Vagina (tissue), 2 donors: Measurements from ENCODE around the gene POMC. TPM values are rescaled to one million over a fixed set of nuclear protein-coding genes. Genes with fewer than 3 reads are reported as not detected.

Experiments
- DNase-seq, 2 donors: peaks; one replicate each; pipeline ENCODE4 v3.0.0-alpha.2; 2017; ENCODE audit errors: extremely low spot score in 2 of 2
- H3K27ac ChIP-seq: fragments of 200-600 bp; sonication (generic); one replicate; pipeline ENCODE4 v1.5.1; 2019
- H3K27me3 ChIP-seq: fragments of 200-600 bp; sonication (generic); one replicate; pipeline ENCODE4 v1.5.1; 2019
- H3K36me3 ChIP-seq, 2 donors: fragments of 200-600 bp; sonication (generic); one replicate each; pipeline ENCODE4 v1.5.1; 2017 to 2019
- H3K4me1 ChIP-seq: fragments of 200-600 bp; sonication (generic); one replicate; pipeline ENCODE4 v1.5.1; 2019
- H3K4me3 ChIP-seq, 2 donors: fragments of 200-600 bp; sonication (generic); 1 replicate in 1 of 2; 2 replicates in 1 of 2; pipeline ENCODE4 v1.5.1; 2016 to 2019
- H3K9me3 ChIP-seq: fragments of 200-600 bp; sonication (generic); one replicate; pipeline ENCODE4 v1.5.1; 2019
- CTCF ChIP-seq, 3 experiments: fragments of 450-650 bp in 2 of 3; fragments of 200-600 bp in 1 of 3; sonication (generic) in 1 of 3; IDR thresholded peaks; one replicate each; pipeline ENCODE4 v1.5.1; 2017 to 2019; ENCODE audit warnings: antibody characterized with exemption in 3 of 3, mild to moderate bottlenecking in 2 of 3, moderate library complexity in 2 of 3
- POLR2A ChIP-seq, 2 donors: fragments of 450-650 bp; IDR thresholded peaks; one replicate each; pipeline ENCODE4 v1.6.1; 2017; ENCODE audit warnings: antibody characterized with exemption in 2 of 2, mild to moderate bottlenecking in 2 of 2, moderate library complexity in 2 of 2
- POLR2AphosphoS5 ChIP-seq, 2 donors: sonication (generic); formaldehyde crosslinking; IDR thresholded peaks; one replicate each; pipeline ENCODE4 v1.9.0; 2017; ENCODE audit warnings: antibody characterized with exemption in 2 of 2, mild to moderate bottlenecking in 2 of 2, low read depth in 1 of 2; ENCODE audit not compliant: insufficient read depth in 1 of 2
- intact Hi-C: fragments of 100-400 bp; cut with DNase I; formaldehyde crosslinking; loops from one replicate; pipeline ENCODE4 v1.15.1; 2023
- total RNA-seq: library from RNA; depleted of rRNA; stranded (reverse); fragments of >200 nt; gene quantifications from one replicate; pipeline ENCODE4 v1.2.3, GENCODE V29; 2016

Gene POMC
- total RNA-seq, 1 donor from 2014 or later: 2.5 TPM

GRCh38 chr2:25198576-25198975 is 30.2 kb upstream of the POMC start:
- no peak overlapping the region for H3K27ac ChIP-seq
- intact Hi-C loops: no loop called here
- H3K9me3 ChIP-seq: no peaks in the 10 kb centered on the region
- DNase-seq: no peak
- no peaks in the 10 kb centered on the region for H3K36me3 ChIP-seq
- TF ChIP-seq CTCF (IDR thresholded peaks at IDR 0.05) (no peak), POLR2AphosphoS5 (IDR thresholded peaks at IDR 0.05; ENCODE audit: insufficient read depth in 1 of 2, low read depth in 1 of 2) (no peak), POLR2A (IDR thresholded peaks at IDR 0.05) (no peak)
- no peak overlapping the region for H3K4me3 ChIP-seq
- no peaks in the 10 kb centered on the region for H3K4me1 ChIP-seq
- no peaks in the 10 kb centered on the region for H3K27me3 ChIP-seq

GRCh38 chr2:25198209-25198525 is 29.8 kb upstream of the POMC start:
- H3K27me3 ChIP-seq: no peaks in the 10 kb centered on the region
- DNase-seq: no peak
- H3K36me3 ChIP-seq: no peaks in the 10 kb centered on the region
- no peak overlapping the region for H3K4me3 ChIP-seq
- TF ChIP-seq CTCF (IDR thresholded peaks at IDR 0.05) (no peak), POLR2AphosphoS5 (IDR thresholded peaks at IDR 0.05; ENCODE audit: insufficient read depth in 1 of 2, low read depth in 1 of 2) (no peak), POLR2A (IDR thresholded peaks at IDR 0.05) (no peak)
- intact Hi-C loops: no loop called here
- no peaks in the 10 kb centered on the region for H3K9me3 ChIP-seq
- no peaks in the 10 kb centered on the region for H3K4me1 ChIP-seq
- no peak overlapping the region for H3K27ac ChIP-seq

GRCh38 chr2:25197336-25198208 is 29.2 kb upstream of the POMC start:
- TF ChIP-seq CTCF (IDR thresholded peaks at IDR 0.05): no peak
- no peak for TF ChIP-seq POLR2A (IDR thresholded peaks at IDR 0.05)
- no peak for TF ChIP-seq POLR2AphosphoS5 (IDR thresholded peaks at IDR 0.05; ENCODE audit: insufficient read depth in 1 of 2, low read depth in 1 of 2)
- no peak overlapping the region for H3K4me3 ChIP-seq
- H3K9me3 ChIP-seq: no peaks in the 10 kb centered on the region
- no peaks in the 10 kb centered on the region for H3K27me3 ChIP-seq
- H3K4me1 ChIP-seq: no peaks in the 10 kb centered on the region
- H3K27ac ChIP-seq: no peak overlapping the region
- intact Hi-C loops: no loop called here
- no peaks in the 10 kb centered on the region for H3K36me3 ChIP-seq
- no peak for DNase-seq

GRCh38 chr2:25194576-25195122 is 26.3 kb upstream of the POMC start:
- no peaks in the 10 kb centered on the region for H3K27me3 ChIP-seq
- no peak overlapping the region for H3K4me3 ChIP-seq
- no peak for TF ChIP-seq POLR2A (IDR thresholded peaks at IDR 0.05)
- TF ChIP-seq CTCF (IDR thresholded peaks at IDR 0.05): no peak
- TF ChIP-seq POLR2AphosphoS5 (IDR thresholded peaks at IDR 0.05; ENCODE audit: insufficient read depth in 1 of 2, low read depth in 1 of 2): no peak
- no peaks in the 10 kb centered on the region for H3K4me1 ChIP-seq
- H3K9me3 ChIP-seq: no peaks in the 10 kb centered on the region
- H3K27ac ChIP-seq: no peak overlapping the region
- no peaks in the 10 kb centered on the region for H3K36me3 ChIP-seq
- intact Hi-C loops: no loop called here
- DNase-seq: no peak

GRCh38 chr2:25190536-25190935 is 22.2 kb upstream of the POMC start:
- no peaks in the 10 kb centered on the region for H3K9me3 ChIP-seq
- no peak overlapping the region for H3K4me3 ChIP-seq
- no peaks in the 10 kb centered on the region for H3K4me1 ChIP-seq
- H3K27ac ChIP-seq: no peak overlapping the region
- DNase-seq: no peak
- intact Hi-C loops: no loop called here
- H3K27me3 ChIP-seq: no peaks in the 10 kb centered on the region
- TF ChIP-seq POLR2A (IDR thresholded peaks at IDR 0.05): no peak
- TF ChIP-seq POLR2AphosphoS5 (IDR thresholded peaks at IDR 0.05; ENCODE audit: insufficient read depth in 1 of 2, low read depth in 1 of 2): no peak
- no peaks in the 10 kb centered on the region for H3K36me3 ChIP-seq
